HS-5 (cell line): ENCODE results near the gene RAD51AP2.

Source experiments
- DNase-seq: peaks from one replicate; pipeline ENCODE4 v3.0.0-alpha.2; 2012; ENCODE audit warnings: low read depth

The RAD51AP2 gene

DNA sequence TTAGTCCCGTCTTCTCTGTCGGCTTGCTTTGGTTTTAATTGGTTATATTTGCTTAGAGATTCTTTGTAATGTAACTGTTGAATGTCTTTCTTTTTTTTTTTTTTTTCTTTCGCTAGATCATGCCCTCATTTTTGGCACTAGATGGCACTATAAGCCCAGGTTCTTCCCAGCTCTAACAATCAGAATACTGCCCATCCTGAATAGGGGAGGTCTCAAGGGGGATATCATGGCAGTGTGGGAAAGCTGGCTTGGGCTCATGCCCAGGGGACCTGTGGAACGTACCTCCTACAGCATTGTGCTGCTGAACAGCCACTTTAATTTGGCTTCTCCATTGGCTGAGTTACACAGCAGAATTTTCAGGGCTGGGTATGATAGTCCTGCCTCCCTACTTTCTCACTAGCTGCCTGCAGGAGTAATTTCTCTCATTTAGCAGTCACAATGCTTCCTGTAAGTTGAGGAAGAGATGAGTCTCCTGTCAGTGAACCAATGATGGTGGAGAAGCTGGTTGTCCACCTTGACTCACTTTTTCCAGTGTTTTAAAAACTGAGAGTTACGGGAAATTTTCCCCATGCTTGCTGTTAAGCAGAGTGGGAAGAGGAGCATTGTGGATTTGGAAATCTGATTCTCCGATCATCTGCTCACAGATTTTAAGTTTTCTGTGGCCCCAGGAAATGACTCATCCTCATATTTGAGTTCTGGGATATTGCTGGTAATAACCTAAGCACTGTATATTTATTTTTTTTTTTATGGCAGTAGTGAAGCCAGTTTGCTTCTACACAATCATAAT is 47.2 kb downstream of the RAD51AP2 start:
- no peak for DNase-seq

DNA sequence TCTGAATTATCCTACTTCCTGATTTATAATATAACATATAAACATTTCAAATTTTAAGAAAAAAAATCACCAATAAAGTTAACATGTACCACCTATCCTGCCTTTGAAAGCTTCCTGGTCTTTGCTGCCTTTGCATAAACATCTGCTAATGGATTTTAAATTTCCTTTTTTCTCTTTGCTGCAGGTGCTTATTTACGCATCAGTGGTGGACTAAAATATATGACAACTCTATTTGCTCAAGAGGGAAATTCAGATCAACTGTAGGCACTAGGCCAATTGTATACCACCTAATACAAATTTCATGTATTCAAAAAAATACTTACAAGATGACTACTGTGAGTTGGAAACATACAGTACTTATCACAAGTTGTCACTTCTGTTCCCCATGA is 57.2 kb downstream of the RAD51AP2 start:
- no peak for DNase-seq
